ENCODE results near the gene ARRDC1. TPM values are rescaled to one million over a fixed set of nuclear protein-coding genes. Genes with fewer than 3 reads are reported as not detected.
"Not testable (repeated sequence)": the region's sequence is repeated elsewhere in the genome, so short reads cannot be mapped to it uniquely, and the experiment has no call there.

The ARRDC1 gene
- total RNA-seq, 3 donors from 2014 or later, result 27.5 to 39.3 (median 33.8) TPM

DNA sequence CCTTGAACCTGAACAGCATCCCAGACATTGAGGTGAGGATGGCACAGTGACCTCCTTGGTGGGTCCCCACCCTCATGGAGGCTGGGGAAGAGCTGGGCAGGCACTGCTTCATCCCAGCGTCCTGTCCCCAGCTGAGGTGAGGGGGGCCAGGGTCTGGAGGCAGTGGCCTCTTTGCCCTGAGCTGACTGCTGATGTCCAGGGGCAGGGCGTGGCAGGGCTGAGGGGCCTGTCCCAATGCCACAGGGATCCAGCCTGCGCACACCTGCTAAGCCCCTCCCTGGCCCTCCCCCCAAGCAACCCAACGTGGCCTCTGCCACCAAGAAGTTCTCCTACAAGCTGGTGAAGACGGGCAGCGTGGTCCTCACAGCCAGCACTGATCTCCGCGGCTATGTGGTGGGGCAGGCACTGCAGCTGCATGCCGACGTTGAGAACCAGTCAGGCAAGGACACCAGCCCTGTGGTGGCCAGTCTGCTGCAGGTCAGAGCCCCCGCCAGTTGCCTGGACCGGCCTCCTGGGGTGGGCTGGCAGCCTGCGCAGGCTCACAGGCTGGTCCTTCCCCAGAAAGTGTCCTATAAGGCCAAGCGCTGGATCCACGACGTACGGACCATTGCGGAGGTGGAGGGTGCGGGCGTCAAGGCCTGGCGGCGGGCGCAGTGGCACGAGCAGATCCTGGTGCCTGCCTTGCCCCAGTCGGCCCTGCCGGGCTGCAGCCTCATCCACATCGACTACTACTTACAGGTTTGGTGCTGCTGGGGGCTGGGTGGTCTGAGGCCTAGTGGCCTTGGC lies 8.4 kb downstream of the ARRDC1 start:
- Mint-ChIP-seq H3K36me3 (ENCODE audit: insufficient read depth) (peaks cover 3% of the 10 kb centered on the region), H3K4me3 (no peak overlapping the region), H3K4me1 (ENCODE audit: low read depth) (peaks cover 32% of the 10 kb centered on the region), H3K27me3 (ENCODE audit: low read depth) (no peaks in the 10 kb centered on the region), H3K9me3 (no peaks in the 10 kb centered on the region)
- DNase-seq (no peak), ATAC-seq (no peak)

DNA sequence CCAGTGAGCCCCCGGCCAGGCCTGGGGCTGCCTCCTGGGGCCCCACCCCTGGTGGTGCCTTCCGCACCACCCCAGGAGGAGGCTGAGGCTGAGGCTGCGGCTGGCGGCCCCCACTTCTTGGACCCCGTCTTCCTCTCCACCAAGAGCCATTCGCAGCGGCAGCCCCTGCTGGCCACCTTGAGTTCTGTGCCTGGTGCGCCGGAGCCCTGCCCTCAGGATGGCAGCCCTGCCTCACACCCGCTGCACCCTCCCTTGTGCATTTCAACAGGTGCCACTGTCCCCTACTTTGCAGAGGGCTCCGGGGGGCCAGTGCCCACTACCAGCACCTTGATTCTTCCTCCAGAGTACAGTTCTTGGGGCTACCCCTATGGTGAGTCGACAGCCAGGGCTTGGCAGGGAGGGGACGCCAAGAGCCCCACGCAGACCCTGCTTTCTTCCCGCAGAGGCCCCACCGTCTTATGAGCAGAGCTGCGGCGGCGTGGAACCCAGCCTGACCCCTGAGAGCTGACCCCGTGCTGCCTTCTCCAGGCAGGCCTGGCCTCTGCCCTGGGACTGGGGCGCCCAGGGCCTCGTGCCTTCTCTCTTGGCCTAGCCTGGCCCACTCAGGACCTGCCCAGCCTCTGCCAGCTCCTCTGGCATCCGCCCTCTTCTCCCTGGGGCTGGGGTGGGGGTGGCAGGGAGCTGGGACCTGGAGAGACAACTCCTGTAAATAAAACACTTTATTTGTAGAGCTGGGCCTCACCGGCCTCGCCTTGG lies 9.3 kb downstream of the ARRDC1 start:
- Mint-ChIP-seq H3K4me3 (no peak overlapping the region), H3K4me1 (ENCODE audit: low read depth) (peaks cover 36% of the 10 kb centered on the region), H3K9me3 (no peaks in the 10 kb centered on the region), H3K27me3 (ENCODE audit: low read depth) (no peaks in the 10 kb centered on the region), H3K36me3 (ENCODE audit: insufficient read depth) (peaks cover 3% of the 10 kb centered on the region)
- ATAC-seq, result no peak
- DNase-seq, result no peak

DNA sequence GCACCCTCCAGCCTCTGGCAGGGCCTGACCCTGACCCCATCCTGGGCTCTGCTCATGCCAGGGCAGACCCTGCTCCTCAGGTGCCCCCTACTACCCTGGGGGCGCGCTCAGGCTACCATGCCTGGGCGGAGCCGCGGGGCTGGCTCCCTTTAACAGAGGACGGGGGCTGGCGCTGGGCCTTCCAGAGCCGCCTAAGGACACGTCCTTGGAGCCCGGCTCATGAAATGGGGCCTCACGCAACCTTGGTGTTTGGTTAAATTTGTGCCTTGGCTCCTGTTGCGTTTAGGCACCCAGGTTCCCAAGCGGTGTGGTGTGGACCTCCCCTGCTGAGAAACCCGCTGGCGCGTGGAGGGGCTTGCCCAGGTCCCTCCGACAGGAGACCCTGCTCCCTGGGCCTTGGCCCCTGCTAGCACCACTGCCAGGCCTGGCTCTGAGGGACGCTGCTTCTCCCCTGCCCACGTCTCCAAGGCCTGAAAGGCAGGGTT lies 9.9 kb downstream of the ARRDC1 start:
- no peak for DNase-seq
- no peak for ATAC-seq
- Mint-ChIP-seq H3K4me1 (ENCODE audit: low read depth) (peaks cover 40% of the 10 kb centered on the region), H3K9me3 (no peaks in the 10 kb centered on the region), H3K36me3 (ENCODE audit: insufficient read depth) (peaks cover 3% of the 10 kb centered on the region), H3K27me3 (ENCODE audit: low read depth) (no peaks in the 10 kb centered on the region), H3K4me3 (no peak overlapping the region)

DNA sequence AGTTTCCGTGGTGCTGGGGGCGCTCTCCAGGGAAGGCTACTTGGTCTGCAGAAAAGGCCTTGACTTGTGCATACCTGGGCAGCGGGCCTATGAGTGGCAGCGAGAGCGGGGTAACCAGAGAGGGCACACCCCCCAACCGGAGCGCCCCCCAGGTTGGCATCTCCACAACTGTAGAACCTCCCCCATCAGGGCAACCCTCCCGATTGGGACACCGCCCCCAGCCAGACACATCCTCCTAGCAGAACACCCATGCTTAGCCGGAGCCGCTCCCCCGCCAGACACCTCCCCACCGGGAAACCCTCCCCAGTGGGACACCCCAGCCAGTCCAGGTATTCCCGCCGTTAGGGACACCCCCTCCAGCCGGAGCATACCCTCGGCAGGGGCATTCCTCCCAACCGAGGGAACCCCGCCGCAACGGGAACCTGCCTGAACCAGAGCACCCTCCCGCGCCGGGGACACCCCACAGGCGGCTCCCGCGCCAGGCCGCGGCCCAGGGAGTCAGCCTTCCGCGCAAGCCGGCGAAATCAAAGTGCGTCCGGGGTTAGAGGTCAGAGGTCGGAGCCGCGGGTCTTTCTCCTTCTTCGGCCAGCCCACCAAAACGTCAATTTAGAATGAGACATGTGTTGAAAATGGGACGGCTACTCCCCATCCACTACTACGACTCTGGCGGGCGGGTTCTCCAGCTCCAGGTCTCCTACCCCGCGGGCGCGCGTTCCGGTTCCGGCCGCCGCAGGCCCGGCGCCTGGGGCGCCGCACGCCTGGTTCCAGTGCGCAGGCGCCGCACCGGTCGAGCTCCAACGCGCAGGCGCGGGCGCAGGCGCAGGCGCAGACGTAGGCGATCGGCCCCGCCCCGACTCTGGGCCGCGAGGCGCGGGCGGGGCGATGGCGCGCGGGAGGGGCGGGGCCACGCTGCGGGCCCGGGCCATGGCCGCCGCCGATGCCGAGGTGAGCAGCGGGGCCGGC lies 12.9 kb downstream of the ARRDC1 start, which contains the start of gene EHMT1:
EHMT1 (plus strand) TSS at position 901 of the 963 bp plus-strand sequence; CDS start at position 925, 24 bp downstream.
- peak within 1 kb of the TSS; percentile 89 for H3K4me3 Mint-ChIP-seq
- no peaks in the 10 kb centered on the region for H3K9me3 Mint-ChIP-seq
- ATAC-seq (peak; percentile 84 to 88), DNase-seq (peak; percentile 87)
- peaks cover 5% of the 10 kb centered on the region for H3K36me3 Mint-ChIP-seq (ENCODE audit: insufficient read depth)
- H3K4me1 Mint-ChIP-seq (ENCODE audit: low read depth), result peaks cover 42% of the 10 kb centered on the region
- no peaks in the 10 kb centered on the region for H3K27me3 Mint-ChIP-seq (ENCODE audit: low read depth)

DNA sequence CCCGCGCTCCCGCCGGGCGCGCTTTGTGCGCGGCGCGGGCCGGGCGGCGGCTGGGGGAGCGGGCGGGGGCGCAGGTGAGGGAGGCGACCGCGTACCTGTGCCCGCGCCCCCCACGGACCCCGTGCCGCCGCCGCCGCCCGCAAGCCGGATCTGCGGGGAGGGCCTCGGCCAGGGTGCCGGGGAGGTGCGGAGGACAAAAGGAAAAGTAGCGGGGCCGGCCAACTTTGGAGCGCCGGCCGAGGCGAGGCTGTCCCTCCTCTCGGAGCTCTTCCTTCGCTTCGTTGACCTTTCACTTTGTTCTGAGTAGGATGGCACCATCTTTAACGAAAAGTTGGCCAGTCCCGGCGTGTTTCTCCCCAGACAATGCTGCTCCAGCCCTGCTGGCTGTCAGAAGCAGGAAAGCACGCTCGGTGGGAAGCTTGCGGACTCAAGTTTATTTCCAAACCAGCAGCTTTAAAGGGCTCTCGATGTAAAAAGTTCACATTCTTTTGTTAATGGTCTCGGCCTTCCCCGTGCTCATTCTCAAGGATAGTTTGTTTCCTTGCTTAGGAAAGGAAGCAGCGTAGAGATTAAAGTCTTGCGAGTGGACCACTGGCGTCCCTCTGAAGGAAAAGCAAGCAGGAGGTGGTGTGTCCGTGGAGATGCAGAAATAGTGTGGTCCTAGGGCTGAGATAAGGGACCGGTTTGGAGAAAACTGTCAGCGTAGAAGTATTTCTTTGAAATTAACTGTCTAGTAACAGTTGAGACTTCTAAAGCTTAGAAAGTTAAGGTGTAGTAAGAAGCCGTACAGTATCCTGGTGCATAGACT lies 14.0 kb downstream of the ARRDC1 start:
- H3K4me1 Mint-ChIP-seq (ENCODE audit: low read depth), result peaks cover 46% of the 10 kb centered on the region
- DNase-seq, result no peak
- H3K27me3 Mint-ChIP-seq (ENCODE audit: low read depth), result no peaks in the 10 kb centered on the region
- H3K4me3 Mint-ChIP-seq, result peak overlapping the region; percentile 89
- no peaks in the 10 kb centered on the region for H3K9me3 Mint-ChIP-seq
- peak; percentile 4 to 10 for ATAC-seq
- H3K36me3 Mint-ChIP-seq (ENCODE audit: insufficient read depth), result peaks cover 7% of the 10 kb centered on the region

DNA sequence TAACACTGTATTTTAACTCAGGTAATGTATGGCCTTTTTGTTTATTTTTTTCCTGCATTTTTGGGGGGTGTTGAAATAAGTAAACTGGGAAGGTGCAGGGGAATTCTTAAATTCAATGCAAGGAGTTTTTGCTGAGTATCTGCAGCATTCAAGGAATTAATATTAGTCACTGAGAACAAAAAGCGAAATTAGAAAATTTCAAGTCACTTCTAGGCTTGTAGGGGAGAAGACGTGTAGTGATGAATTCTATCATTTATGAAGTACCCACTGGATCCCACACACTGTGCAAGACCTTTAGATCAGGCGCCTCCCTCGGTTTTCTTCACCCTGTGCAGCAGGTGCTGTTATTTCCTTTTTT lies 14.5 kb downstream of the ARRDC1 start:
- DNase-seq, result no peak
- H3K36me3 Mint-ChIP-seq (ENCODE audit: insufficient read depth), result peaks cover 7% of the 10 kb centered on the region
- ATAC-seq, result no peak
- peaks cover 47% of the 10 kb centered on the region for H3K4me1 Mint-ChIP-seq (ENCODE audit: low read depth)
- H3K4me3 Mint-ChIP-seq, result peak overlapping the region; percentile 89
- no peaks in the 10 kb centered on the region for H3K27me3 Mint-ChIP-seq (ENCODE audit: low read depth)
- H3K9me3 Mint-ChIP-seq, result no peaks in the 10 kb centered on the region

DNA sequence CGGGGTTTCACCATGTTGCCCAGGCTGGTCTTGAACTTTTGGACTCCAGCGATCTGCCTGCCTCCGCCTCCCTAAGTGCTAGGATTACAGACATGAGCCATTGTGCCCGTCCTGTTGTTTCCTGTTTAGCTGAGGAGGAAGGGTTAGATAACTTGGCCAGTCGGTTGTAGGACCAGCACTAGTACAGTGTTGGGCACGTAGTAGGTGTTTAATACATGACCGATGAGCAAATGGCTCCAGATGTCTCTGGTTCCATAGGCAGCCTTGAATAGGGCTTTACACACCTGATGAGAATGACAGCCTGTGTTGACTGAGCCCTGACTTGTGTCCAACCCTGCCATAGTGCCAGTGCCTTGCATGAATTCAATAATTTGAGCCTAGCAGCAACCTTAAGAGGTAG lies 15.1 kb downstream of the ARRDC1 start:
- no peak for DNase-seq
- H3K36me3 Mint-ChIP-seq (ENCODE audit: insufficient read depth), result peaks cover 9% of the 10 kb centered on the region
- peaks cover 52% of the 10 kb centered on the region for H3K4me1 Mint-ChIP-seq (ENCODE audit: low read depth)
- peak overlapping the region; percentile 37 for H3K4me3 Mint-ChIP-seq
- no peaks in the 10 kb centered on the region for H3K9me3 Mint-ChIP-seq
- H3K27me3 Mint-ChIP-seq (ENCODE audit: low read depth), result no peaks in the 10 kb centered on the region
- no peak for ATAC-seq

DNA sequence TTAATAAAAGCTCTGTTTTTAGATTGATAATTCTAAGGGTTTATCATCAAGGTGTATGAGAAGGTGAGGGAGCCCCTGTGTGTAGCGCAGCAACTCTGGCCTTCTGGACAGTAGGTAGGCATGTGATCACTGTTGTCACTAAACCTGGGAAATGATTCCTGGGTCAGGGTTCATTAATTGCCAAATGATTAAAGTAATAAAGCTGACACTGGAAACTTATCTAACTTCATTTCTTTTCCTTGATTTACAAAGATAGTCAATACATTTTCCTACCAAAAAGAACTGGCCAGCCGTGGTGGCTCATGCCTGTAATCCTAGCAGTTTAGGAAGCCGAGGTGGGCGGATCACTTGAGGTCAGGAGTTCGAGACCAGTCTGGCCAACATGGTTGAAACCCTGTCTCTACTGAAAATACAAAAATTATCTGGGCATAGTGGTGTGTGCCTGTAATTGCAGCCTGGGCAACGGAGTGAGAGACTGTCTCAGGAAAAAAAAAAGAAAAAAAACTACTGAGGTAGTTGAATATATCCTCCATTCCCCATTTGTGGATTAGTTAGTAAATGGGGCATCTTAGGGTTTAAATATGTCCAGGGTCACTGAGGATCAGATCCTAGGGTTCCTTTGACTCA lies 15.8 kb downstream of the ARRDC1 start:
- DNase-seq (no peak), ATAC-seq (no peak)
- peaks cover 53% of the 10 kb centered on the region for H3K4me1 Mint-ChIP-seq (ENCODE audit: low read depth)

DNA sequence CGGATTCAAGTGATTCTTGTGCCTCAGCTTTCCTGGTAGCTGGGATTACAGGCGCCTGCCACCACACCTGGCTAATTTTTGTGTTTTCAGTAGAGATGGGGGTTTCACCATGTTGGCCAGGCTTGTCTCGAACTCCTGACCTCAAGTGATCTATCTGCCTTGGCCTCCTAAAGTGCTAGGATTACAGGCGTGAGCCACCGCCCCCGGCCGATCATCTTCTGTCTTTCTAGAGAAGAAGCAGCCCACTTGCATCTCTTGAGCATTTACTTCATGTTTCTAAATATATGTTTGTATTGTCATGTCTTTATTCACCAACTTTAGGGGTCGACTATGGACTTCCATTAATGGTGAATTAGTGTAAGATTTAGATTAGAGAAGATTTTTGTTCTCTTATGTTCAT lies 16.7 kb downstream of the ARRDC1 start:
- not testable (repeated sequence) for H3K27me3 Mint-ChIP-seq (ENCODE audit: low read depth); ATAC-seq; H3K36me3 Mint-ChIP-seq (ENCODE audit: insufficient read depth); H3K4me3 Mint-ChIP-seq; DNase-seq; H3K9me3 Mint-ChIP-seq
- H3K4me1 Mint-ChIP-seq (ENCODE audit: low read depth), result peaks cover 56% of the 10 kb centered on the region

More for the DNA sequence above, 15.8 kb downstream of the ARRDC1 start:
- Mint-ChIP-seq H3K27me3 (ENCODE audit: low read depth) (no peaks in the 10 kb centered on the region), H3K36me3 (ENCODE audit: insufficient read depth) (peaks cover 9% of the 10 kb centered on the region), H3K4me3 (peak overlapping the region; percentile 37), H3K9me3 (no peaks in the 10 kb centered on the region)

DNA sequence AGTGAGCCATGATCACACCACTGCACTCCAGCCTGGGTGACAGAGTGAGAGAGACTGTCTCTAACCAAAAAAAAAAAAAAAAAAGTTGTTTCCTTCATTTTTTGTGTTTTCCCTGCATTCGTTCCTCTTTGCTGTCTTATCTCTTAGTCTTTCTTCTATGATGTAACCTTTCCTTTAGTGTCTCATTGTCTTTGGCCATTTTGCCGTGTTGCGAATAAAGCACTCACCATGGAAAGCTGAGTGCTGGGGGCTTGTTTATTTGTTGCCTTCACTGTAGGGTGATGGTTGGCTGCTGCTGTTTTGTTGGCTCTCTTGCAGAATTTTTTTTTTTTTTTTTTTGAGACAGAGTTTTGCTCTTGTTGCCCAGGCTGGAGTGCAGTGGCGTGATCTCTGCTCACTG lies 21.0 kb downstream of the ARRDC1 start:
- peaks cover 59% of the 10 kb centered on the region for H3K4me1 Mint-ChIP-seq (ENCODE audit: low read depth)
- no peaks in the 10 kb centered on the region for H3K9me3 Mint-ChIP-seq
- no peak overlapping the region for H3K4me3 Mint-ChIP-seq
- peaks cover 4% of the 10 kb centered on the region for H3K36me3 Mint-ChIP-seq (ENCODE audit: insufficient read depth)
- no peaks in the 10 kb centered on the region for H3K27me3 Mint-ChIP-seq (ENCODE audit: low read depth)
- no peak for ATAC-seq
- DNase-seq, result no peak

DNA sequence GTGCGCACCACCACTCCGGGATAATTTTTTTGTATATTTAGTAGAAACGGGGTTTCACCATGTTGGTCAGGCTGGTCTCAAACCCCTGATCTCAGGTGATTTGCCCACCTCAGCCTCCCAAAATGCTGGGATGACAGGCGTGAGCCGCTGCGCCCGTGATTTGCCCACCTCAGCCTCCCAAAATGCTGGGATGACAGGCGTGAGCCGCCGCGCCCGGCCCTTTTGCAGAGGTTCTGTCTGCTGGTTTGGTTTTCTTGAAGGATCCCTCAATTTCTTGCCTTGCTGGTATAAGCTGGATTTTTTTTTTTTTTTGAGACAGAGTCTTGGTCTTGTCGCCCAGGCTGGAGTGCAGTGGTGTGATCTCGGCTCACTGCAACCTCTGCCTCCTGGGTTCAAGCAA lies 21.9 kb downstream of the ARRDC1 start:
- not testable (repeated sequence) for H3K27me3 Mint-ChIP-seq (ENCODE audit: low read depth); H3K9me3 Mint-ChIP-seq; H3K36me3 Mint-ChIP-seq (ENCODE audit: insufficient read depth); H3K4me3 Mint-ChIP-seq; ATAC-seq; DNase-seq
- peaks cover 60% of the 10 kb centered on the region for H3K4me1 Mint-ChIP-seq (ENCODE audit: low read depth)

DNA sequence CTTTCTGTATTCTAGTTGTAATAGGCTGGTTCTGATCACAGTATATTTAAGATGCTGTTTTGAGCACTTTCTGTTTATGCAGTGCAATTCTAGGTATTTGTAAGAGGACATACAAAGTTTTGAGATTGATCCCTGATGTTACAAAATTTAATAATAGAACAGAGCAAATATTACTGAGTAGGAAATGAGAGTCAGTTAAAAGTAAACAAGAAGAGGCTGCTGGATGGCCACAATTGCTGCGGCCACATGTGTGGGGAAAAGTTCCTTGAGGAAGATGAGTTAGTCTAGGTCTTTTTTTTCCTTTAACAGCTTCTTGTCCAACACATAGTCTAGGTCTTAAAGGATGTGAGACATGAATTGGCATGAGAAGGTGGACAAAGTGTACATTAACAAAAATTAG lies 24.6 kb downstream of the ARRDC1 start:
- no peak for DNase-seq
- peaks cover 62% of the 10 kb centered on the region for H3K4me1 Mint-ChIP-seq (ENCODE audit: low read depth)
- ATAC-seq, result no peak
- H3K36me3 Mint-ChIP-seq (ENCODE audit: insufficient read depth), result peaks cover 5% of the 10 kb centered on the region
- H3K27me3 Mint-ChIP-seq (ENCODE audit: low read depth), result no peaks in the 10 kb centered on the region
- no peak overlapping the region for H3K4me3 Mint-ChIP-seq
- no peaks in the 10 kb centered on the region for H3K9me3 Mint-ChIP-seq

DNA sequence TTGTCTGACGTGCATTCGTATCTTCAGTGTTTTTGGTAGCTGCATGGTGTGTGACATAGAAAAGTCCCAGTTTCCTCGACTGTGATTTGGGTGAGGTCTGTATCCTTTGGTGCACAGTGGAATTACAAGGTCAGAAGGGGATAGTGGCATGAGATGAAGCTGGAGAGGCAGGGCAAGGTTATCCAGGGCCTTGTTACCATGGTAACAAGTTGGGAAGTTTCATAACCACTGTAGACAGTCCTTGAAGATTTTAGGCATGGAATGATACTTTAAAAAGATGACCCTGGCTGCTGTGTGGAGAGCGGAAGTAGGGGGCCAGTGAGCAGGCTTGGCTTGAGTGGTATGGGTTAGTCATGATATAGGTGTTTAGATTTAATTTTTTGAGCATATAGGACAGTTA lies 25.2 kb downstream of the ARRDC1 start:
- Mint-ChIP-seq H3K4me3 (no peak overlapping the region), H3K9me3 (no peaks in the 10 kb centered on the region), H3K4me1 (ENCODE audit: low read depth) (peaks cover 57% of the 10 kb centered on the region), H3K27me3 (ENCODE audit: low read depth) (no peaks in the 10 kb centered on the region), H3K36me3 (ENCODE audit: insufficient read depth) (peaks cover 3% of the 10 kb centered on the region)
- ATAC-seq (no peak), DNase-seq (no peak)

Measured in activated T-cell treated with anti-CD3 and anti-CD28 coated beads, Interleukin-2, amount 50 U/mL, for 4 hours (primary cell).